HG03159 (cell line): ENCODE data around the gene MYO3B.
A peak's percentile ranks its signal among the peaks of the same experiment; 100 is the strongest.

ENCODE experiments used
- ATAC-seq: cut with Tn5 transposase; IDR thresholded peaks from one replicate; pipeline ENCODE4 v1.9.1; 2021; ENCODE audit warnings: mild to moderate bottlenecking, moderate library complexity; ENCODE audit not compliant: unreplicated experiment

MYO3B gene

GRCh38 chr2:170292415-170292814 lies 114.5 kb downstream of the MYO3B start:
- no peak for ATAC-seq

DNA sequence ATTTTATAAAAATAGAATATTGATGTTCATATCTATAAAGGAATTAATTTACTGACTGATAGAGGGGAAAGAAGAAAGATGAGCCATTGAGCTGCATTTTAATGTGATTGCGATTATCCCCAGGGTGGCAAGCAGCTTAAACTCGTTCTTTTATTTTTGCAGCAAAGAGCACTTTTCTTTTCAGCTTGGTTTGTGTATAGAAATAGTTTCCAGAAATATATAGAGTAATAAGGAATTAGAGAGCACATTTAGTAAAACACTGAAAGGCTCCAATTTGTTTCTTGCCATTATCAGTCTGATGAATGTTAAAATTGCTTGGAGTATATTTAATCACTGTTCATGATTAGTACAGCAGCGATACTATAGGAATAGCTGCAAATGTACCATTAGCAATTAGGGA lies 119.5 kb downstream of the MYO3B start:
- no peak for ATAC-seq

DNA sequence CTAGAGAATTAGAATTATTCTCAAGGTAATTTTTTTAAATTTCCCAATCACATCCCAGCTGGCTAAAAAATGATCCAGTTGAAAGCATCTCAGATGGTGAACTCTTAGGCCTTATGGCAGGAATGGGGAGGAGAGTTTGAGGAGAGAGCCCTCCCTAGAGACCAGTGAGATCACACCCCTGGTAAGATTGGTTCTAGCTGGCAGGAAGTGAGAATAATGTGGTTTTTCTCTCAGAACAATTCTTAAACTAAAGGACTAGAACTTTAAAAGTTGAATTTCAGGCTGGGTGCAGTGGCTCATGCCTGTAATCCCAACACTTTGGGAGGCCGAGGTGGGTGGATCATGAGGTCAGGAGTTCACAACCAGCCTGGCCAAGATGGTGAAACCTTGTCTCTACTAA lies 120.2 kb downstream of the MYO3B start:
- peak; percentile 82 for ATAC-seq

GRCh38 chr2:170298861-170299429 lies 121.0 kb downstream of the MYO3B start:
- no peak for ATAC-seq

DNA sequence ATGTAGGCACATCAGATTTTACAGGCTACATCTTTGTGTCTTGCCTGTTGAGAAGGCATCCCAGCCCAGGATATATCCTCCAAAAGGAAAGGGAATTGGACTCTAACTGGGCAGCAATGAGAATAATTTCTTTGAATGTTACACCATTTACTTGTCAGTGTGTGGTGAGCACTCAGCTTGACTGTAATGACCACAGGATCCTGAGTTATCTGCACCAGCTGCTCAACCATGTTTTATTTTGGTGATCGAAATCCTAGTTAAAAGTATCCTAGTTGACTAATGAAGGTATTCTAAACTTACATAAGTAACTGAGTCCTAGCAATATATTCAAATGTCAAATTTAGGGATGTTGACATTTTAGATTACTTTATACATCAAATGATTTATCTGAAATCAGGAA lies 123.0 kb downstream of the MYO3B start:
- ATAC-seq = no peak

DNA sequence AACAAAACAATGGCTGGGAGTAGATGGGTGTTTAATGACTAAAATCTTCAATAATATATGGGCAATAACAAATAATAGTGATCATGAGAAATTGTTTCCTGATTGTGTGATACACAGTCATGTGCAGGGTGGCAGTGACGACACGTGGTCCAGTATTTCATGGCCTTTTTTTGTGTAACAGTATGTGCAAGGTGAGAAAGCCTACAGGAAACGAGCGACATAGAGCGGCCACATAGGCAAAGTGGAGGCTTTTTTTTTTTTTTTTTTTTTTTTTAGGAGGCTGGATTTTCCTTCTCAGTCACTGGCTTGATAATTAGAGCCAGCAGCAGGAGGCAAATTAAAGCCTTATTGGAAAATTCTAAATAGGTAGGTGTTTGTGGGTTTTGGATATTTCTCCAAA lies 123.7 kb downstream of the MYO3B start:
- no peak for ATAC-seq

- no peak for ATAC-seq
These were observed 127.8 kb downstream of the MYO3B start for GRCh38 chr2:170305711-170306110.

DNA sequence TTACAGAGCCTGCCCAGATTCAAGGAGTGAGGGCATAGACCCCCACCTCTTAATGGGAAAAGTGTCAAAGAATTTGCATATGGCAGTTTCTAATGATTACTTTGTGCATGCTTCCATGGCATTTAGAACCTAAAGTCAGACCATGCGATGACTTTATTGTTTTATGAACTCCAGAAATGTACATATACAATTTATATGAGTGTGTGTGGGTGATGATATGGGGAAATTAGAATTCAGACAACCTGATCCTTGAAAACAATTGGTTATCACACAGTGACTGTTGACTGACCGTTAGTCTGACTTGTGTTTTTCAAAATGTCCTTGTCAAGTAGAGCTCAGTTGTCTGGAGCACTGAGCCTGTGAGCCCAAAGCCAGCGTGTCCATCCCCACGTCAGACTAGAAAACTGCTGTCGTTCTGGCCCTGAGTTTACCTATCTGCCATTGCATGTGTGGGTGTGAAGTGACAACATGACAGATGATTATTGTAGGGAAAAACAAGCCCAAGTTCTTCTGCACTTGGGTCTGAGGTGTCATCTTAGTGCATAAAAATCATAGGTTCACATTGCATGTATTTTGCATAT lies 128.4 kb downstream of the MYO3B start:
- ATAC-seq = no peak

- no peak for ATAC-seq
These were observed 129.1 kb downstream of the MYO3B start for GRCh38 chr2:170307052-170307451.

DNA sequence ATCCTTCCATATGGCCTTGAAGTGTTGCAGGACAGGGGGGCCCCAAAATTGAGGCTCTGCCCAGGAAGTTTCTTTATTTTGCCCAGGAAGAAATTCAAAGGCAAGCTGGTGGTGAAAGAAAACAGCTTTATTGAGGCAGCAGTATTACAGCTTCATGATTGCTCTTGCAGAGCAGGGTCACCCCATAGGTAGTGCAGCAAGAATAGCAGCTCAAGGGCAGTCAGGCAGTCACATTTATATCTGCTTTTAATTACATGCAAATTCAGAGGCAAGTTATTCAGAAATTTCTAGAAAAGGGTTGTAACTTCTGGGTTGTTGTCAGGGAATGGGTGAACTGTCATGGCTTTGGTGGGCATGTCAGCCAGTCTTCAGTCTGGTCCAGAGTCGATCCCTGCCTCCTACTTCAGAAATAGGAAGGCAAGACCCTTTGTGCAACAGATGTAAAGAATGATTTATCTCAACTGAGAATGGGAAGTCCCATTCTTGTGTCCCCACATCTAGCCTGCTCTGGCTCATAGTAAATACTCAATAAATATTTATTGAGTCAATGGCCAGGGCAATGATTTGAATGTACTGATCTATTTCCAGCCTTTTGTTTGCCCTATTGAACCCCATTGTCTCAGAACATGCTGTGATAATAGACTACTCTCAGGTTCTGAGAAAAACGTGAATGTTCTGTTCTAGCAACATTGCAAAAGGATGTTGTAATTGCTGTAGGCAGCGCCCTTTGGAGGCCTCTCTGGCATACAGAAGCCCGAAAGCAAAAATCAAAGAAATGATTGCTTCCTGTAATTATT lies 129.8 kb downstream of the MYO3B start:
- ATAC-seq = no peak

DNA sequence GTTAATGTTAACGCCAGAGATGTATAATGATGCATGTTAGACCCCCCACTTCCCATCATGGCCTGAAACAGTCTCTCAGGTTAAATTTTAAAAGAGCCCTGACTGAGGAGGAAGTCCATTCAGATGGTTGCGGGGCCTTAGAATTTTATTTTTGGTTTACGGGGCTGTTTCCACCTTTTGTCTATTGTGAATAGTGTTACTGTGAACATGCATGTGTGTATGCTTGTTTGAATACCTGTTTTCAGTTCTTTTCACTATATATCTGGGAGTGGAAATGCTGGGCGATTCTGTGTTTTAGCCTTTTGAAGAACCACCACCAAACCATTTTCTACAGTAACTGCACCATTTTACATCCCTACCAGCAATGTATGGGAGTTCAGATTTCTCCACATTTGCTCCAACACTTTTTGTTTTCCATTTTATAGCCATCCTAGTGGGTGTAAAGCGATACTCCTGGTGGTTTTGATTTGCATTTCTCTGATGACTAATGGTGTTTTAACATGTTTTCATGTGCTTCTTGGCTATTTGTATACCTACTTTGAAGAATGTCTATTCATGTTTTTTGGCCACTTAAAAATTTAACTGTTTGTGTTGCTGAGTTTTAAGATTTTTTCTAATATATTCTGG lies 133.0 kb downstream of the MYO3B start:
- ATAC-seq = no peak

DNA sequence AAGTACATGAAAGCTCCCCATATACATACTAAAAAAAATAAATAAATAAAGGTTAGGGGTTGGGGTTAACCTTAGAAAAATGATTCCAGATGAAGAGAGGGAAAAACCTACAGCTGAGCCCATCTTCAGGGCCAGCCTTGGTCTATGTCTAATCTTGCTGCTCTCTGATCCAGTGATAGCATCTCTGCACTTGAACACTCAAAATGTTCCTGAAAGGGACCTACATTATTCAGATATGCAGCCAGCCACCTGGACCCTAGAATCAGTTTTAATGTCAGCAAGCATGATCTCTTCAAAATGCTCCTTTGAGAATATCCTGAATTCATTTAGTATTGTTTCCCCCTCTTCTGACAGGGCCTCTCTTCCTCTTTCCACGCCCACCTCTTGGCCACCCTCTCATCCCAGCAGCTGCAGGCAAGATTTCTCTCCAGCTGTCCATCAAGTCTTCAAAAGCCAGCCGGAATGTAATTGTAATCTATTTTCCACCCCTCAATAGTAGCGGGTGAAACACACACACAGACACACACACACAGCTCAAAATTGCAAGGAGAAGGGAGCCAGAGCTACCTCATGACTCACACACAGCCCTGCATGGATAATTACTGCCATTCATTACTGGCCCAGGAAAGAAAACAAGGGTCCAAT lies 135.5 kb downstream of the MYO3B start:
- ATAC-seq = no peak

GRCh38 chr2:170313992-170314348 lies 136.0 kb downstream of the MYO3B start:
- no peak for ATAC-seq

GRCh38 chr2:170314744-170315447 lies 136.9 kb downstream of the MYO3B start:
- no peak for ATAC-seq

- ATAC-seq = no peak
These were observed 143.0 kb downstream of the MYO3B start for GRCh38 chr2:170320948-170321347.

GRCh38 chr2:170321526-170321925 lies 143.6 kb downstream of the MYO3B start:
- ATAC-seq = no peak

GRCh38 chr2:170322140-170322766 lies 144.3 kb downstream of the MYO3B start:
- ATAC-seq = no peak

GRCh38 chr2:170323743-170324142 lies 145.8 kb downstream of the MYO3B start:
- no peak for ATAC-seq

- ATAC-seq = no peak
These were observed 146.7 kb downstream of the MYO3B start for GRCh38 chr2:170324640-170325046.

DNA sequence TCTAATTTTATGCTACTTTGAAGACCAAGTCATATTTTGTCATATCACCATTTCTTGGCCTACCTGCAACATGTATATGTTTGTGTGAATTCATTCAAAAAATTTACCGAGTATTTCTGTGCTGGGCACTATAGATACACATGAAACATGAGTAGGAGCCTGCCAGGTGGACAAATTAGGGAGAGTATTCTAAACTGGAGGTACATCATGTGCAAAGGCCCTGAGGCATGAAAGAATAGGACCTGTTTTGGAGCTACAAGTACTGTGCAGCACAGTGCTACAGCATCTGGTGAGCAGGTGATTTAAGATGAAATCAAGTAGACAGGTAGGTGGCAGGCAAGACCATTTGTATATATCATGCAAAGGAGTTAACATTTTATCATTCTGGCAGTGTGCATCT lies 152.9 kb downstream of the MYO3B start:
- ATAC-seq = no peak
